WTC11 (cell line): ENCODE results near the gene NECTIN2. TPM values are rescaled to one million over a fixed set of nuclear protein-coding genes. Genes with fewer than 3 reads are reported as not detected.
A peak's percentile ranks its signal among the peaks of the same experiment; 100 is the strongest.

Experiments used
- ATAC-seq: fragments of 200-7000 bp; cut with Tn5 transposase; 2 replicates; pipeline ENCODE4 v1.10.0; 2021; ENCODE audit warnings: mild to moderate bottlenecking, moderate library complexity
- CTCF ChIA-PET: fragments of 300-600 bp; sonication (Branson Sonifier 250); formaldehyde crosslinking; loops from one replicate; lab custom pipeline; 2021; ENCODE audit warnings: antibody characterized with exemption; lab: Charles Lee
- POLR2A ChIA-PET: fragments of 350-600 bp; sonication (Branson Sonifier 250); formaldehyde crosslinking; loops from one replicate; lab custom pipeline; 2021; ENCODE audit warnings: antibody characterized with exemption; lab: Charles Lee
- DNase-seq: peaks from one replicate; pipeline ENCODE4 v3.0.0; 2021; ENCODE audit warnings: low spot score
- H3K27ac Mint-ChIP-seq: 2 replicates; pipeline ENCODE4 v1.8.0; 2021; ENCODE audit warnings: mixed read lengths
- H3K27me3 Mint-ChIP-seq: 2 replicates; pipeline ENCODE4 v1.8.0; 2021; ENCODE audit warnings: low read depth, mild to moderate bottlenecking, moderate library complexity, mixed read lengths
- H3K36me3 Mint-ChIP-seq: 2 replicates; pipeline ENCODE4 v1.8.0; 2021; ENCODE audit warnings: mixed read lengths
- H3K4me1 Mint-ChIP-seq: 2 replicates; pipeline ENCODE4 v1.8.0; 2022; ENCODE audit warnings: mixed read lengths
- H3K4me3 Mint-ChIP-seq: 2 replicates; pipeline ENCODE4 v1.8.0; 2021; ENCODE audit warnings: mild to moderate bottlenecking, moderate library complexity, mixed read lengths
- H3K9me3 Mint-ChIP-seq: 2 replicates; pipeline ENCODE4 v1.8.0; 2021; ENCODE audit warnings: mixed read lengths
- ELF4 ChIP-seq: sonication (generic); formaldehyde crosslinking; IDR thresholded peaks from 2 replicates; pipeline ENCODE4 v1.8.1; 2022; ENCODE audit warnings: low read depth, mild to moderate bottlenecking, moderate library complexity, missing genetic modification reagents
- MXD4 ChIP-seq: fragments of 250-450 bp; sonication (Bioruptor Pico); IDR thresholded peaks from 2 replicates; pipeline ENCODE4 v1.8.0; 2021; ENCODE audit warnings: mild to moderate bottlenecking, moderate library complexity, borderline replicate concordance
- SP1 ChIP-seq: sonication (generic); formaldehyde crosslinking; conservative IDR thresholded peaks from 2 replicates; pipeline ENCODE4 v1.8.1; 2022; ENCODE audit warnings: missing genetic modification reagents
- ZBTB21 ChIP-seq: sonication (generic); formaldehyde crosslinking; IDR thresholded peaks from 2 replicates; pipeline ENCODE4 v1.8.1; 2023; ENCODE audit warnings: mild to moderate bottlenecking, missing genetic modification reagents, borderline replicate concordance
- ZNF423 ChIP-seq: fragments of 250-450 bp; sonication (Bioruptor Pico); IDR thresholded peaks from 2 replicates; pipeline ENCODE4 v2.1.2; 2022; ENCODE audit warnings: mild to moderate bottlenecking, moderate library complexity
- total RNA-seq: library from RNA; stranded (reverse); gene quantifications from 3 replicates; pipeline ENCODE4 v1.2.3, GENCODE V29; 2021
- TF ChIP-seq, protein P1 (sequence below): sonication (generic); formaldehyde crosslinking; IDR thresholded peaks from 2 replicates; pipeline ENCODE4 v1.8.1; 2023; ENCODE audit warnings: mild to moderate bottlenecking, missing genetic modification reagents, borderline replicate concordance
- TF ChIP-seq, protein P2 (sequence below): fragments of 250-450 bp; sonication (Bioruptor Pico); IDR thresholded peaks from 2 replicates; pipeline ENCODE4 v1.9.0; 2021; ENCODE audit warnings: mild to moderate bottlenecking
- TF ChIP-seq, protein P3 (sequence below): fragments of 250-450 bp; sonication (Bioruptor Pico); IDR thresholded peaks from 2 replicates; pipeline ENCODE4 v2.1.2; 2022; ENCODE audit warnings: mild to moderate bottlenecking, moderate library complexity
- TF ChIP-seq, protein P4 (sequence below): sonication (generic); formaldehyde crosslinking; IDR thresholded peaks from 2 replicates; pipeline ENCODE4 v1.8.1; 2023; ENCODE audit warnings: mild to moderate bottlenecking, missing genetic modification reagents
- TF ChIP-seq, protein P5 (sequence below): sonication (generic); formaldehyde crosslinking; IDR thresholded peaks from 2 replicates; pipeline ENCODE4 v1.8.1; 2022; ENCODE audit warnings: low read depth, missing genetic modification reagents, borderline replicate concordance
- TF ChIP-seq, protein P6 (sequence below): sonication (generic); formaldehyde crosslinking; IDR thresholded peaks from 2 replicates; pipeline ENCODE4 v1.8.1; 2022; ENCODE audit warnings: missing genetic modification reagents, borderline replicate concordance
- TF ChIP-seq, protein P7 (sequence below): sonication (generic); formaldehyde crosslinking; IDR thresholded peaks from 2 replicates; pipeline ENCODE4 v1.8.1; 2023; ENCODE audit warnings: mild to moderate bottlenecking, missing genetic modification reagents
- TF ChIP-seq, protein P8 (sequence below): sonication (generic); formaldehyde crosslinking; IDR thresholded peaks from 2 replicates; pipeline ENCODE4 v1.8.1; 2023; ENCODE audit warnings: mild to moderate bottlenecking, moderate library complexity, missing genetic modification reagents
- TF ChIP-seq, protein P9 (sequence below): fragments of 250-450 bp; sonication (Bioruptor Pico); conservative IDR thresholded peaks from 2 replicates; pipeline ENCODE4 v1.9.0; 2021; ENCODE audit warnings: mild to moderate bottlenecking
- TF ChIP-seq, protein P10 (sequence below): sonication (generic); formaldehyde crosslinking; IDR thresholded peaks from 2 replicates; pipeline ENCODE4 v1.8.0; 2022; ENCODE audit warnings: mild to moderate bottlenecking, missing genetic modification reagents

Gene NECTIN2
- total RNA-seq, 1 experiment from 2014 or later: 170 TPM

DNA sequence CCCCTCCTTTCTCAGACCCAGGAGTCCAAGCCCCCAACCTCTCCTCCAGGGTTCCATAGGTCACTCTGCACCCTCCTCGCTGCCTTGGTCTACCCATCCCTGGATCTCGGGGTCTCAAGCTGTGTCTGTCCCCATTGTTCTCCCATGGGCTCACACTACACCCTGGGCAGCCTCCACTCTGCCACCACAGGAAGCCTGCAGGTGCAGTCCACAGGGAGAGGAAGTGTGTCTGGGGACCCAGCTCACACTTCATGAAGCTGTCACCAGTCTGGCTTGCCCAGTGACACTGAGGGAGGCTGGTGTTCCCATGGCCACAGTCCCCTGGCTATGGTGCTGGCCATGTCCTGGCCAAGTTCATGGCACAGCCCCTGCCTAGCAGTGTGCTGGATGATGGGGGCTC lies 5.3 kb downstream of the NECTIN2 start:
- ChIA-PET POLR2A (no interaction called here), CTCF (no interaction called here)
- H3K4me3 Mint-ChIP-seq: no peak overlapping the region
- peak overlapping the region; percentile 80 for H3K27ac Mint-ChIP-seq
- no peak for ATAC-seq
- H3K9me3 Mint-ChIP-seq: no peaks in the 10 kb centered on the region
- DNase-seq: no peak
- peaks cover 34% of the 10 kb centered on the region for H3K4me1 Mint-ChIP-seq
- H3K27me3 Mint-ChIP-seq: no peaks in the 10 kb centered on the region
- peaks cover 10% of the 10 kb centered on the region for H3K36me3 Mint-ChIP-seq
- TF ChIP-seq, protein P1, sequence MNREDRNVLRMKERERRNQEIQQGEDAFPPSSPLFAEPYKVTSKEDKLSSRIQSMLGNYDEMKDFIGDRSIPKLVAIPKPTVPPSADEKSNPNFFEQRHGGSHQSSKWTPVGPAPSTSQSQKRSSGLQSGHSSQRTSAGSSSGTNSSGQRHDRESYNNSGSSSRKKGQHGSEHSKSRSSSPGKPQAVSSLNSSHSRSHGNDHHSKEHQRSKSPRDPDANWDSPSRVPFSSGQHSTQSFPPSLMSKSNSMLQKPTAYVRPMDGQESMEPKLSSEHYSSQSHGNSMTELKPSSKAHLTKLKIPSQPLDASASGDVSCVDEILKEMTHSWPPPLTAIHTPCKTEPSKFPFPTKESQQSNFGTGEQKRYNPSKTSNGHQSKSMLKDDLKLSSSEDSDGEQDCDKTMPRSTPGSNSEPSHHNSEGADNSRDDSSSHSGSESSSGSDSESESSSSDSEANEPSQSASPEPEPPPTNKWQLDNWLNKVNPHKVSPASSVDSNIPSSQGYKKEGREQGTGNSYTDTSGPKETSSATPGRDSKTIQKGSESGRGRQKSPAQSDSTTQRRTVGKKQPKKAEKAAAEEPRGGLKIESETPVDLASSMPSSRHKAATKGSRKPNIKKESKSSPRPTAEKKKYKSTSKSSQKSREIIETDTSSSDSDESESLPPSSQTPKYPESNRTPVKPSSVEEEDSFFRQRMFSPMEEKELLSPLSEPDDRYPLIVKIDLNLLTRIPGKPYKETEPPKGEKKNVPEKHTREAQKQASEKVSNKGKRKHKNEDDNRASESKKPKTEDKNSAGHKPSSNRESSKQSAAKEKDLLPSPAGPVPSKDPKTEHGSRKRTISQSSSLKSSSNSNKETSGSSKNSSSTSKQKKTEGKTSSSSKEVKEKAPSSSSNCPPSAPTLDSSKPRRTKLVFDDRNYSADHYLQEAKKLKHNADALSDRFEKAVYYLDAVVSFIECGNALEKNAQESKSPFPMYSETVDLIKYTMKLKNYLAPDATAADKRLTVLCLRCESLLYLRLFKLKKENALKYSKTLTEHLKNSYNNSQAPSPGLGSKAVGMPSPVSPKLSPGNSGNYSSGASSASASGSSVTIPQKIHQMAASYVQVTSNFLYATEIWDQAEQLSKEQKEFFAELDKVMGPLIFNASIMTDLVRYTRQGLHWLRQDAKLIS (CRISPR knock-in tag): no peak
- TF ChIP-seq ZNF423: no peak
- TF ChIP-seq, protein P2, sequence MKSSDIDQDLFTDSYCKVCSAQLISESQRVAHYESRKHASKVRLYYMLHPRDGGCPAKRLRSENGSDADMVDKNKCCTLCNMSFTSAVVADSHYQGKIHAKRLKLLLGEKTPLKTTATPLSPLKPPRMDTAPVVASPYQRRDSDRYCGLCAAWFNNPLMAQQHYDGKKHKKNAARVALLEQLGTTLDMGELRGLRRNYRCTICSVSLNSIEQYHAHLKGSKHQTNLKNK (CRISPR knock-in tag): no peak
- TF ChIP-seq, protein P3, sequence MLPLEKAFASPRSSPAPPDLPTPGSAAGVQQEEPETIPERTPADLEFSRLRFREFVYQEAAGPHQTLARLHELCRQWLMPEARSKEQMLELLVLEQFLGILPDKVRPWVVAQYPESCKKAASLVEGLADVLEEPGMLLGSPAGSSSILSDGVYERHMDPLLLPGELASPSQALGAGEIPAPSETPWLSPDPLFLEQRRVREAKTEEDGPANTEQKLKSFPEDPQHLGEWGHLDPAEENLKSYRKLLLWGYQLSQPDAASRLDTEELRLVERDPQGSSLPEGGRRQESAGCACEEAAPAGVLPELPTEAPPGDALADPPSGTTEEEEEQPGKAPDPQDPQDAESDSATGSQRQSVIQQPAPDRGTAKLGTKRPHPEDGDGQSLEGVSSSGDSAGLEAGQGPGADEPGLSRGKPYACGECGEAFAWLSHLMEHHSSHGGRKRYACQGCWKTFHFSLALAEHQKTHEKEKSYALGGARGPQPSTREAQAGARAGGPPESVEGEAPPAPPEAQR: no peak
- TF ChIP-seq, protein P4, sequence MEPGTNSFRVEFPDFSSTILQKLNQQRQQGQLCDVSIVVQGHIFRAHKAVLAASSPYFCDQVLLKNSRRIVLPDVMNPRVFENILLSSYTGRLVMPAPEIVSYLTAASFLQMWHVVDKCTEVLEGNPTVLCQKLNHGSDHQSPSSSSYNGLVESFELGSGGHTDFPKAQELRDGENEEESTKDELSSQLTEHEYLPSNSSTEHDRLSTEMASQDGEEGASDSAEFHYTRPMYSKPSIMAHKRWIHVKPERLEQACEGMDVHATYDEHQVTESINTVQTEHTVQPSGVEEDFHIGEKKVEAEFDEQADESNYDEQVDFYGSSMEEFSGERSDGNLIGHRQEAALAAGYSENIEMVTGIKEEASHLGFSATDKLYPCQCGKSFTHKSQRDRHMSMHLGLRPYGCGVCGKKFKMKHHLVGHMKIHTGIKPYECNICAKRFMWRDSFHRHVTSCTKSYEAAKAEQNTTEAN (CRISPR knock-in tag): no peak
- no peak for TF ChIP-seq SP1
- TF ChIP-seq, protein P5, sequence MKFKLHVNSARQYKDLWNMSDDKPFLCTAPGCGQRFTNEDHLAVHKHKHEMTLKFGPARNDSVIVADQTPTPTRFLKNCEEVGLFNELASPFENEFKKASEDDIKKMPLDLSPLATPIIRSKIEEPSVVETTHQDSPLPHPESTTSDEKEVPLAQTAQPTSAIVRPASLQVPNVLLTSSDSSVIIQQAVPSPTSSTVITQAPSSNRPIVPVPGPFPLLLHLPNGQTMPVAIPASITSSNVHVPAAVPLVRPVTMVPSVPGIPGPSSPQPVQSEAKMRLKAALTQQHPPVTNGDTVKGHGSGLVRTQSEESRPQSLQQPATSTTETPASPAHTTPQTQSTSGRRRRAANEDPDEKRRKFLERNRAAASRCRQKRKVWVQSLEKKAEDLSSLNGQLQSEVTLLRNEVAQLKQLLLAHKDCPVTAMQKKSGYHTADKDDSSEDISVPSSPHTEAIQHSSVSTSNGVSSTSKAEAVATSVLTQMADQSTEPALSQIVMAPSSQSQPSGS (CRISPR knock-in tag): no peak
- no peak for TF ChIP-seq ZBTB21 (CRISPR knock-in tag)
- TF ChIP-seq, protein P6, sequence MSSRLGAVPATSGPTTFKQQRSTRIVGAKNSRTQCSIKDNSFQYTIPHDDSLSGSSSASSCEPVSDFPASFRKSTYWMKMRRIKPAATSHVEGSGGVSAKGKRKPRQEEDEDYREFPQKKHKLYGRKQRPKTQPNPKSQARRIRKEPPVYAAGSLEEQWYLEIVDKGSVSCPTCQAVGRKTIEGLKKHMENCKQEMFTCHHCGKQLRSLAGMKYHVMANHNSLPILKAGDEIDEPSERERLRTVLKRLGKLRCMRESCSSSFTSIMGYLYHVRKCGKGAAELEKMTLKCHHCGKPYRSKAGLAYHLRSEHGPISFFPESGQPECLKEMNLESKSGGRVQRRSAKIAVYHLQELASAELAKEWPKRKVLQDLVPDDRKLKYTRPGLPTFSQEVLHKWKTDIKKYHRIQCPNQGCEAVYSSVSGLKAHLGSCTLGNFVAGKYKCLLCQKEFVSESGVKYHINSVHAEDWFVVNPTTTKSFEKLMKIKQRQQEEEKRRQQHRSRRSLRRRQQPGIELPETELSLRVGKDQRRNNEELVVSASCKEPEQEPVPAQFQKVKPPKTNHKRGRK (CRISPR knock-in tag): no peak
- TF ChIP-seq MXD4 (CRISPR knock-in tag): no peak
- TF ChIP-seq, protein P7, sequence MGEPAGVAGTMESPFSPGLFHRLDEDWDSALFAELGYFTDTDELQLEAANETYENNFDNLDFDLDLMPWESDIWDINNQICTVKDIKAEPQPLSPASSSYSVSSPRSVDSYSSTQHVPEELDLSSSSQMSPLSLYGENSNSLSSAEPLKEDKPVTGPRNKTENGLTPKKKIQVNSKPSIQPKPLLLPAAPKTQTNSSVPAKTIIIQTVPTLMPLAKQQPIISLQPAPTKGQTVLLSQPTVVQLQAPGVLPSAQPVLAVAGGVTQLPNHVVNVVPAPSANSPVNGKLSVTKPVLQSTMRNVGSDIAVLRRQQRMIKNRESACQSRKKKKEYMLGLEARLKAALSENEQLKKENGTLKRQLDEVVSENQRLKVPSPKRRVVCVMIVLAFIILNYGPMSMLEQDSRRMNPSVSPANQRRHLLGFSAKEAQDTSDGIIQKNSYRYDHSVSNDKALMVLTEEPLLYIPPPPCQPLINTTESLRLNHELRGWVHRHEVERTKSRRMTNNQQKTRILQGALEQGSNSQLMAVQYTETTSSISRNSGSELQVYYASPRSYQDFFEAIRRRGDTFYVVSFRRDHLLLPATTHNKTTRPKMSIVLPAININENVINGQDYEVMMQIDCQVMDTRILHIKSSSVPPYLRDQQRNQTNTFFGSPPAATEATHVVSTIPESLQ (CRISPR knock-in tag): no peak
- TF ChIP-seq, protein P8, sequence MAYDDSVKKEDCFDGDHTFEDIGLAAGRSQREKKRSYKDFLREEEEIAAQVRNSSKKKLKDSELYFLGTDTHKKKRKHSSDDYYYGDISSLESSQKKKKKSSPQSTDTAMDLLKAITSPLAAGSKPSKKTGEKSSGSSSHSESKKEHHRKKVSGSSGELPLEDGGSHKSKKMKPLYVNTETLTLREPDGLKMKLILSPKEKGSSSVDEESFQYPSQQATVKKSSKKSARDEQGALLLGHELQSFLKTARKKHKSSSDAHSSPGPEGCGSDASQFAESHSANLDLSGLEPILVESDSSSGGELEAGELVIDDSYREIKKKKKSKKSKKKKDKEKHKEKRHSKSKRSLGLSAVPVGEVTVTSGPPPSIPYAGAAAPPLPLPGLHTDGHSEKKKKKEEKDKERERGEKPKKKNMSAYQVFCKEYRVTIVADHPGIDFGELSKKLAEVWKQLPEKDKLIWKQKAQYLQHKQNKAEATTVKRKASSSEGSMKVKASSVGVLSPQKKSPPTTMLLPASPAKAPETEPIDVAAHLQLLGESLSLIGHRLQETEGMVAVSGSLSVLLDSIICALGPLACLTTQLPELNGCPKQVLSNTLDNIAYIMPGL (CRISPR knock-in tag): no peak
- TF ChIP-seq, protein P9, sequence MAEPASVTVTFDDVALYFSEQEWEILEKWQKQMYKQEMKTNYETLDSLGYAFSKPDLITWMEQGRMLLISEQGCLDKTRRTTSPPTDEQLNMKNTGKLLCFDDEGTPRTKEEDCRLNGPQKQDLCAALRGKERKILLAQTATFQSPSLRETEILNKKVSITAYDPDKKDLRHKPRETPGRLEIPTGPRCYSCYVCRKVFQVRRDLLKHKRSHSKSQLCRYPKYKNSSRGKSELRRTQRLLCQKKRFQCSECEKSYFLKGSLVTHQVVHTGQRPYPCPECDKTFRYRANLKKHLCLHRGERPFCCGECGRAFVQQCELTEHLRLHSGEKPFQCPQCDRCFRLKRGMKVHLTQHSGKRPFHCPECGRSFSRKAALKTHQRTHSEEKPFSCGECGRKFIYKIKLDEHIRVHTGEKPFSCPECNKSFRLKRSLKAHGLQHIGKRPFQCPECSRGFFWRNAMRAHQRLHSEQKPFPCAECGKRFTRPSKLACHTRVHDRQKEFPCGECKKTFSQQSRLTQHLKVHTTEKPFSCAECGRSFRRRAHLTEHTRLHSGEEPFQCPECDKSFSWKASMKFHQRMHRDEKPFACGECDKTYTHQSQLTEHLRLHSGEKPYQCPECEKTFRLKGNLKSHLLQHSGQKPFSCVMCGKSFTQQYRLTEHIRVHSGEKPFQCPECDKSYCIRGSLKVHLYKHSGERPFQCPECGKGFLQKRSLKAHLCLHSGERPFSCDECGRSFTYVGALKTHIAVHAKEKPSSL: no peak
- no peak for TF ChIP-seq ELF4 (CRISPR knock-in tag)
- TF ChIP-seq, protein P10, sequence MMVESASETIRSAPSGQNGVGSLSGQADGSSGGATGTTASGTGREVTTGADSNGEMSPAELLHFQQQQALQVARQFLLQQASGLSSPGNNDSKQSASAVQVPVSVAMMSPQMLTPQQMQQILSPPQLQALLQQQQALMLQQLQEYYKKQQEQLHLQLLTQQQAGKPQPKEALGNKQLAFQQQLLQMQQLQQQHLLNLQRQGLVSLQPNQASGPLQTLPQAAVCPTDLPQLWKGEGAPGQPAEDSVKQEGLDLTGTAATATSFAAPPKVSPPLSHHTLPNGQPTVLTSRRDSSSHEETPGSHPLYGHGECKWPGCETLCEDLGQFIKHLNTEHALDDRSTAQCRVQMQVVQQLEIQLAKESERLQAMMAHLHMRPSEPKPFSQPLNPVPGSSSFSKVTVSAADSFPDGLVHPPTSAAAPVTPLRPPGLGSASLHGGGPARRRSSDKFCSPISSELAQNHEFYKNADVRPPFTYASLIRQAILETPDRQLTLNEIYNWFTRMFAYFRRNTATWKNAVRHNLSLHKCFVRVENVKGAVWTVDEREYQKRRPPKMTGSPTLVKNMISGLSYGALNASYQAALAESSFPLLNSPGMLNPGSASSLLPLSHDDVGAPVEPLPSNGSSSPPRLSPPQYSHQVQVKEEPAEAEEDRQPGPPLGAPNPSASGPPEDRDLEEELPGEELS (CRISPR knock-in tag): no peak
